RKO (cell line): ENCODE measurements around the gene CT47A7.
"Not testable (repeated sequence)": the region's sequence is repeated elsewhere in the genome, so short reads cannot be mapped to it uniquely, and the experiment has no call there.

Experiments used
- DNase-seq: peaks from one replicate; pipeline ENCODE4 v3.0.0-alpha.2; 2016; ENCODE audit warnings: low spot score

The CT47A7 gene

DNA sequence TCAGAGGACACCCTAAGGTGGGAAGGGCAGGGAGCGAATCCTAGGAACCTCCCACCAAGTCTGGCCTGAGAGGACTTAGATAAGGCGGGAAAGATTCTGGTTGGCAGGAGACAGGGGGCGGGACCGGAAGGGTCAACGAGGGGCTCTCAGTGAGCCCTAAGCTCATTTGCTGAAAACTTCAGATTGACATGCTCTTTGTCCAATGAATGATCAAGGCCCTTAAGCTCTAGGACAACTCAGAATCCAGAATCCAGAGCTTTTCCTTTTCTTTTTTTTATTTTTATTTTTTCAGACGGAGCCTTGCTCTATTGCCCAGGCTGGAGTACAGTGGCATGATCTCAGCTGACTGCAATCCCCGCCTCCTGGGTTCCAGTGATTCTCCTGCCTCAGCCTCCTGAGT is at the start of gene CT47A7:
CT47A7 (minus strand) TSS at position 101 of the 400 bp plus-strand sequence. CDS start 255 bp downstream, outside the sequence.
- not testable (repeated sequence) for DNase-seq

DNA sequence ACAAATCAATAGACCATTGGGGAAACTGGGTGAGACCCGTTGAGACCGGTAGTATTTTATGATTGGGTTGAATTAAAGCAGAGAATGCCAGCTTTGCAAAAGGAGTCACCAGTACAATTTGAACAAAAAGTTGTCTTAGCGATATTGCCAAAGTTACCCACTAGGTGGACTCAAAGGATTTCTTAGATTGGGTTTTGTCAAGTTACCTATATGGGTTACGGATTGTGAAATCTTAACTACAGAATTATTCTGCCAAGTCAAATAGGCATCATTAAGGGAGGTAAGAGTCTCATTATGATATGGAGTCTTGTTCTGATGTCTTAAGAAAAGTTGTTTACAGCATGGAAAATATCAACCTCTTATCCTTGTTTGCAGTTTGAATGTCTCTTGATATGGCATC is 44.2 kb upstream of the CT47A7 start:
- DNase-seq, result peak; percentile 69

DNA sequence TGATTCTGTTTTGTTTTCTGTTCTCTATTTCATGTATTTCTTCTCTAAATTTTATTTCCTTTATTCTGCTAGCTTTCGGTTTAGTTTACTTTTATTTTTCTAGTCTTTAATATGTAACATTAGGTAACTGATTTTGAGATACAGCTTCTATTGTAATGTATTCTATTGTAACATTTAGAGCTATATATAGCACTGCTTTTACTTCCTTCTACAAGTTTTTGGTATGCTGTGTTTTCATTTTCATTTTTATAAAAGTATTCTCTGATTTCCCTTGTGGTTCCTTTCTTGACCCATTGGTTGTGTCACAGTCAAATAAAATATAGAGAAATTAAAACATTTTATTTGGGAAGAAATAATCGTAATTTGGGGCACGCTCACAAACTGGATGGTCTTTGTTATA is 43.0 kb upstream of the CT47A7 start:
- no peak for DNase-seq

DNA sequence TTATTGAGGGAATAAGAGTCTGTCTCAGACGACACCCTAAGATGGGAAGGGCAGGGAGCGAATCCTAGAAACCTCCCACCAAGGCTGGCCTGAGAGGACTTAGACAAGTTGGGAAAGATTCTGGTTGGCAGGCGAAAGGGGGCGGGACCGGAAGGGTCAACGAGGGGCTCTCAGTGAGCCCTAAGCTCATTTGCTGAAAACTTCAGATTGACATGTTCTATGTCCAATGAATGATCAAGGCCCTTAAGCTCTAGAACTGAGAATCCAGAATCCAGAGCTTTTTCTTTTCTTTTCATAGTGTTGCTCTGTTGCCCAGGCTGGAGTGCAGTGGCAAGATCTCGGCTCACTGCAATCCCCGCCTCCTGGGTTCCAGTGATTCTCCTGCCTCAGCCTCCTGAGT is 29.3 kb upstream of the CT47A7 start, which contains the start of gene CT47A1:
CT47A1 (minus strand) TSS at position 101 of the 400 bp plus-strand sequence. CDS start 231 bp downstream, outside the sequence.
- DNase-seq, result not testable (repeated sequence)
